Smooth muscle cell (in vitro differentiated cells): ENCODE data around the gene MNS1. TPM values are rescaled to one million over a fixed set of nuclear protein-coding genes. Genes with fewer than 3 reads are reported as not detected.
"Not testable (repeated sequence)": the region's sequence is repeated elsewhere in the genome, so short reads cannot be mapped to it uniquely, and the experiment has no call there.

ENCODE experiments used
- DNase-seq: peaks from one replicate; lab custom pipeline; 2025; ENCODE audit not compliant: unreplicated experiment; lab: John Stamatoyannopoulos, UW
- H2AFZ ChIP-seq: fragments of 200-600 bp; sonication (generic); 2 replicates; pipeline ENCODE4 v1.6.0; 2016; ENCODE audit warnings: antibody characterized with exemption, low read depth, mild to moderate bottlenecking
- H3F3A ChIP-seq: fragments of 200-600 bp; sonication (generic); 2 replicates; pipeline ENCODE4 v1.6.0; 2017; ENCODE audit warnings: antibody characterized with exemption, low read depth
- H3K27ac ChIP-seq: fragments of 200-600 bp; sonication (generic); 2 replicates; pipeline ENCODE4 v1.5.1; 2016; ENCODE audit warnings: low read depth, mild to moderate bottlenecking
- H3K27me3 ChIP-seq: fragments of 200-600 bp; sonication (generic); 2 replicates; pipeline ENCODE4 v1.6.1; 2016; ENCODE audit warnings: low read depth, mild to moderate bottlenecking
- H3K36me3 ChIP-seq: fragments of 200-600 bp; sonication (generic); 2 replicates; pipeline ENCODE4 v1.5.1; 2016; ENCODE audit warnings: low read depth
- H3K4me1 ChIP-seq: fragments of 200-600 bp; sonication (generic); 2 replicates; pipeline ENCODE4 v1.5.1; 2016; ENCODE audit warnings: low read depth
- H3K4me2 ChIP-seq: fragments of 200-600 bp; sonication (generic); 2 replicates; pipeline ENCODE4 v1.6.0; 2016; ENCODE audit warnings: mild to moderate bottlenecking
- H3K4me3 ChIP-seq: fragments of 200-600 bp; sonication (generic); 2 replicates; pipeline ENCODE4 v1.5.1; 2016; ENCODE audit warnings: mild to moderate bottlenecking
- H3K79me2 ChIP-seq: fragments of 200-600 bp; sonication (generic); 2 replicates; pipeline ENCODE4 v1.6.0; 2016; ENCODE audit warnings: low read depth, mild to moderate bottlenecking
- H3K9ac ChIP-seq: fragments of 200-600 bp; sonication (generic); 2 replicates; pipeline ENCODE4 v1.6.0; 2016; ENCODE audit warnings: low read depth
- H3K9me3 ChIP-seq: fragments of 200-600 bp; sonication (generic); replicated peaks from 2 replicates; pipeline ENCODE4 v1.5.1; 2016; ENCODE audit warnings: low read depth
- H4K20me1 ChIP-seq: fragments of 200-600 bp; sonication (generic); 2 replicates; pipeline ENCODE4 v1.6.0; 2016; ENCODE audit warnings: low read depth
- WGBS: methylation state at CpG from one replicate; pipeline ENCODE4 v1.1.7; 2016; ENCODE audit warnings: low lambda C conversion rate; 5-methylcytosine and 5-hydroxymethylcytosine counted together
- polyA plus RNA-seq: library from polyadenylated mRNA; unstranded; fragments of >200 nt; fragmentation: Nextera tagmentation; extraction: Ambion mirVana; gene quantifications from 2 replicates; pipeline ENCODE4 v1.2.1, GENCODE V29; 2016
- total RNA-seq: library from RNA; depleted of rRNA; stranded (reverse); fragments of >200 nt; gene quantifications from 2 replicates; pipeline ENCODE4 v1.2.3, GENCODE V29; 2014
- TF ChIP-seq, protein P1 (sequence below): fragments of 200-600 bp; sonication (generic); IDR thresholded peaks from 2 replicates; pipeline ENCODE4 v1.5.1; 2017; ENCODE audit warnings: borderline replicate concordance, mild to moderate bottlenecking, antibody characterized with exemption; ENCODE audit not compliant: insufficient read depth, poor library complexity, severe bottlenecking

Gene MNS1
- total and polyA plus RNA-seq, 2 experiments from 2014 or later = 0.31 to 2.3 TPM

DNA sequence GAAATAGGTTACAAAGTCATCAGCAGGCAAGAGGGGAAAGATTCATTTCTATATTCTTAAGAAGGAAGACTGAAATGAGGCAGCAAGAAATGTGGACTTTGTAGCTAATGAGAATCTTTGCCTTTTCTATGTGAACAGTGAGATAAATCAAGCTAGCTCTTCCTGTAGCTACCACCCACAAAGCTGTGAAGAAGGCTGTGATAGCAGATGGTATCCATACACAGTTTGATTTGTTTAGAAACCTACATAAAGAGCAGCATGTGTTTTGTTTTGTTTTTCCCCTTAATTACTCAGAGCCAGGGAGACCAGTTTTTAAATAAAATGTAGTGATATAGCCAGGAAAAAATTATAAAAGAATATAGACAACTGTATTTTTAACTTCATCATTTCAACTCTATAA is 54.2 kb downstream of the MNS1 start:
- H3K4me1 ChIP-seq = no peaks in the 10 kb centered on the region
- no peak overlapping the region for H3K4me3 ChIP-seq
- no peak for DNase-seq
- H4K20me1 ChIP-seq = no peaks in the 10 kb centered on the region
- no peak overlapping the region for H3K9ac ChIP-seq
- no peak overlapping the region for H3K27ac ChIP-seq
- peak overlapping the region; percentile 13 for H3K4me2 ChIP-seq
- no peaks in the 10 kb centered on the region for H3K9me3 ChIP-seq
- H3K79me2 ChIP-seq = no peaks in the 10 kb centered on the region
- H2AFZ ChIP-seq = no peak overlapping the region
- no peaks in the 10 kb centered on the region for H3K27me3 ChIP-seq
- H3F3A ChIP-seq = no peaks in the 10 kb centered on the region
- H3K36me3 ChIP-seq = no peaks in the 10 kb centered on the region
- TF ChIP-seq, protein P1, sequence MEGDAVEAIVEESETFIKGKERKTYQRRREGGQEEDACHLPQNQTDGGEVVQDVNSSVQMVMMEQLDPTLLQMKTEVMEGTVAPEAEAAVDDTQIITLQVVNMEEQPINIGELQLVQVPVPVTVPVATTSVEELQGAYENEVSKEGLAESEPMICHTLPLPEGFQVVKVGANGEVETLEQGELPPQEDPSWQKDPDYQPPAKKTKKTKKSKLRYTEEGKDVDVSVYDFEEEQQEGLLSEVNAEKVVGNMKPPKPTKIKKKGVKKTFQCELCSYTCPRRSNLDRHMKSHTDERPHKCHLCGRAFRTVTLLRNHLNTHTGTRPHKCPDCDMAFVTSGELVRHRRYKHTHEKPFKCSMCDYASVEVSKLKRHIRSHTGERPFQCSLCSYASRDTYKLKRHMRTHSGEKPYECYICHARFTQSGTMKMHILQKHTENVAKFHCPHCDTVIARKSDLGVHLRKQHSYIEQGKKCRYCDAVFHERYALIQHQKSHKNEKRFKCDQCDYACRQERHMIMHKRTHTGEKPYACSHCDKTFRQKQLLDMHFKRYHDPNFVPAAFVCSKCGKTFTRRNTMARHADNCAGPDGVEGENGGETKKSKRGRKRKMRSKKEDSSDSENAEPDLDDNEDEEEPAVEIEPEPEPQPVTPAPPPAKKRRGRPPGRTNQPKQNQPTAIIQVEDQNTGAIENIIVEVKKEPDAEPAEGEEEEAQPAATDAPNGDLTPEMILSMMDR = no peak

DNA sequence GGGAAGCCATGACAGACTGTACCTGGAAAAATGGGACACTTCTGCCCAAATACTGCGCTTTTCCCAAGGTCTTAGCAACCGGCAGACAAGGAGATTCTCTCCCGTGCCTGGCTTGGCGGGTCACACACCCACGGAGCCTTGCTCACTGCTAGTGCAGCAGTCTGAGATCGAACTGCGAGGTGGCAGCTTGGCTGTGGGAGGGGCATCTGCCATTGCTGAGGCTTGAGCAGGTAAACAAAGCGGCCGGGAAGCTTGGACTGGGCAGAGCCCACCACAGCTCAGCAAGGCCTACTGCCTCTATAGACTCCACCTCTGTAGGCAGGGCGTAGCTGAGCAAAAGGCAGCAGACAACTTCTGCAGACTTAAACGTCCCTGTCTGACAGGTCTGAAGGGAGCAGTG is 65.7 kb downstream of the MNS1 start:
- not testable (repeated sequence) for H3K79me2 ChIP-seq, H3K4me1 ChIP-seq, H3K27me3 ChIP-seq, H3F3A ChIP-seq, H3K9me3 ChIP-seq, H3K4me2 ChIP-seq, H3K27ac ChIP-seq, H2AFZ ChIP-seq, H3K9ac ChIP-seq, DNase-seq, H4K20me1 ChIP-seq, H3K4me3 ChIP-seq, H3K36me3 ChIP-seq
- WGBS = 96% methylated on average over 11 of the region's 11 CpGs

- H3K4me3 ChIP-seq, H3K4me1 ChIP-seq, H3F3A ChIP-seq, H4K20me1 ChIP-seq, DNase-seq, H3K27me3 ChIP-seq, H3K9ac ChIP-seq, H3K4me2 ChIP-seq, H3K9me3 ChIP-seq, H3K79me2 ChIP-seq, H3K27ac ChIP-seq, H3K36me3 ChIP-seq, H2AFZ ChIP-seq: not testable (repeated sequence)
- WGBS = 93% methylated on average over 3 of the region's 3 CpGs
Observed at GRCh38 chr15:56397325-56397724, 67.6 kb downstream of the MNS1 start.

DNA sequence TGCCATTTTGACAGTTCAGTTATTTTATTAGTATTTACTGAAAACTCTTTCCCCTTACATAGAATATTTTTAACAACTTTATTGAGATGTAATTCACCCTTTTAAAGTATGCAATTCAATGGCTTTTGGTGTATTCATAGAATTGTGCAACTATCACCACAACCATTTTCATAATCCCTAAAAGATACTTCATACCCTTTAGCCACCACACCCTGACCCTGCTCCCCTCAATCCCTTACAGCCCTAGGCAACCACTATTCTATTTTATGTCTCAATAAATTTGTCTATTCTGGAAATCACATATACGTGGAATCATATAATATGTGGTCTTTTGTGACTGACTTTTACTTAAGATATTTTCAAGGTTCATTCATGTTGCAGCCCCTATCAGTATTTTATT is 70.0 kb downstream of the MNS1 start:
- no peaks in the 10 kb centered on the region for H4K20me1 ChIP-seq
- H3K9ac ChIP-seq = no peak overlapping the region
- no peak overlapping the region for H3K27ac ChIP-seq
- no peaks in the 10 kb centered on the region for H3K36me3 ChIP-seq
- H3K79me2 ChIP-seq = no peaks in the 10 kb centered on the region
- no peaks in the 10 kb centered on the region for H3F3A ChIP-seq
- no peak overlapping the region for H2AFZ ChIP-seq
- H3K27me3 ChIP-seq = no peaks in the 10 kb centered on the region
- no peak overlapping the region for H3K4me2 ChIP-seq
- no peaks in the 10 kb centered on the region for H3K4me1 ChIP-seq
- TF ChIP-seq, protein P1 = no peak
- 87% methylated on average over 1 of the region's 1 CpG for WGBS
- DNase-seq = no peak
- no peak overlapping the region for H3K4me3 ChIP-seq
- no peaks in the 10 kb centered on the region for H3K9me3 ChIP-seq

- Histone ChIP-seq H3K27me3 (no peaks in the 10 kb centered on the region), H2AFZ (no peak overlapping the region), H3K4me2 (no peak overlapping the region), H3F3A (no peaks in the 10 kb centered on the region), H3K36me3 (no peaks in the 10 kb centered on the region), H3K9me3 (no peaks in the 10 kb centered on the region), H3K9ac (no peak overlapping the region), H4K20me1 (no peaks in the 10 kb centered on the region), H3K79me2 (no peaks in the 10 kb centered on the region), H3K27ac (no peak overlapping the region), H3K4me1 (no peaks in the 10 kb centered on the region), H3K4me3 (no peak overlapping the region)
- TF ChIP-seq, protein P1 = no peak
- no peak for DNase-seq
- 88% methylated on average over 1 of the region's 1 CpG for WGBS
Observed at GRCh38 chr15:56393277-56393676, 71.7 kb downstream of the MNS1 start.
